ENCODE data around the gene CEP112. TPM values are rescaled to one million over a fixed set of nuclear protein-coding genes. Genes with fewer than 3 reads are reported as not detected.

The CEP112 gene
- total and polyA plus RNA-seq, 2 of the 8 experiments (the other 6 are each of a cell fraction or from before 2014, with no cell fraction given) = 0.62 to 3.1 TPM

- Histone ChIP-seq H2BK120ac (replicated peaks; ENCODE audit: low read depth, low read length) (no peak overlapping the region), H3K4me2 (ENCODE audit: insufficient read depth in 1 of 2, low read depth in 2 of 2, low read length in 2 of 2) (no peak overlapping the region), H4K5ac (ENCODE audit: insufficient read length, low read depth, low read length) (no peak overlapping the region), H2BK12ac (ENCODE audit: low read depth, low read length) (no peak overlapping the region), H3K18ac (ENCODE audit: extremely low read depth, low read length) (no peak overlapping the region), H3K27ac (ENCODE audit: low read depth, low read length) (no peak overlapping the region), H3K79me2 (ENCODE audit: control insufficient read depth in 1 of 2, insufficient read depth in 2 of 2, low read length in 2 of 2) (no peaks in the 10 kb centered on the region), H4K8ac (ENCODE audit: extremely low read depth, insufficient read depth, low read length) (no peak overlapping the region), H3K4me1 (replicated peaks in 1 of 4; ENCODE audit: control insufficient read depth in 3 of 4, insufficient read depth in 4 of 4, low read length in 3 of 4) (no peaks in the 10 kb centered on the region), H2AK5ac (ENCODE audit: low read depth, low read length) (no peak overlapping the region), H2BK20ac (ENCODE audit: low read length) (no peak overlapping the region), H3K79me1 (ENCODE audit: low read depth, low read length) (no peaks in the 10 kb centered on the region), H3K56ac (replicated peaks; ENCODE audit: insufficient read length, low read depth, low read length) (no peak overlapping the region), H2BK15ac (ENCODE audit: low read length) (no peak overlapping the region), H3K36me3 (ENCODE audit: control insufficient read depth in 2 of 4, insufficient read depth in 4 of 4, low read length in 3 of 4) (no peaks in the 10 kb centered on the region), H3K4ac (replicated peaks; ENCODE audit: insufficient read length, low read depth, low read length) (no peak overlapping the region), H3K9ac (replicated peaks in 1 of 4; ENCODE audit: extremely low read depth in 1 of 4, low read depth in 3 of 4, low read length in 3 of 4) (no peak overlapping the region), H3K23me2 (ENCODE audit: low read depth, low read length) (no peaks in the 10 kb centered on the region; the same call in 1 of the 2 replicates), H4K91ac (replicated peaks; ENCODE audit: insufficient read length, low read length) (no peak overlapping the region), H2AFZ (ENCODE audit: low read length) (no peak overlapping the region), H2BK5ac (ENCODE audit: low read depth, low read length) (no peak overlapping the region), H3K9me3 (ENCODE audit: insufficient read depth in 2 of 2, low read depth in 1 of 2, low read length in 1 of 2) (no peaks in the 10 kb centered on the region), H3K14ac (ENCODE audit: insufficient read length) (no peak overlapping the region), H4K20me1 (replicated peaks in 1 of 2; ENCODE audit: control insufficient read depth in 1 of 2, insufficient read depth in 2 of 2, low read length in 2 of 2) (no peaks in the 10 kb centered on the region), H3K23ac (ENCODE audit: insufficient read length) (no peak overlapping the region), H3K27me3 (replicated peaks in 1 of 4; ENCODE audit: control insufficient read depth in 3 of 4, extremely low read depth in 1 of 4, insufficient read depth in 3 of 4, low read length in 3 of 4) (no peaks in the 10 kb centered on the region), H3K4me3 (ENCODE audit: extremely low read depth in 1 of 4, insufficient read depth in 2 of 4, low read depth in 3 of 4, low read length in 4 of 4) (no peak overlapping the region)
- ChIA-PET POLR2A (ENCODE audit: partially characterized antibody) (no interaction called here), CTCF (ENCODE audit: partially characterized antibody) (no interaction called here)
- 100% methylated on average over 1 of the region's 1 CpG; no CpG with 5 or more reads in 1 of the 2 experiments for WGBS, 2 experiments (ENCODE audit: extremely low coverage in 1 of 2, insufficient coverage in 1 of 2, insufficient read length in 1 of 2, insufficient replicate concordance in 2 of 2, low coverage in 1 of 2, low lambda C conversion rate in 2 of 2, missing lambda C conversion rate in 1 of 2)
- no peak for DNase-seq (ENCODE audit: low read depth in 1 of 2, low spot score in 2 of 2)
- TF ChIP-seq TAF1 (IDR thresholded peaks at IDR 0.05; ENCODE audit: low read depth, low read length) = no peak
- no peak for TF ChIP-seq EP300 (IDR thresholded peaks at IDR 0.05; ENCODE audit: borderline replicate concordance in 1 of 2, low read depth in 2 of 2, low read length in 2 of 2)
- no peak for TF ChIP-seq SIRT6 (IDR thresholded peaks at IDR 0.05; ENCODE audit: low read length)
- TF ChIP-seq ZNF274 (IDR thresholded peaks at IDR 0.05; ENCODE audit: borderline replicate concordance, extremely low read depth, low read length) = no peak
- TF ChIP-seq NRF1 (IDR thresholded peaks at IDR 0.05; ENCODE audit: low read depth, low read length) = no peak
- no peak for FAIRE-seq
Measured at GRCh38 chr17:65852911-65853310, 339.0 kb downstream of the CEP112 start.

Measured in H1 (cell line).